ENCODE data around the gene DGCR2.

DNA sequence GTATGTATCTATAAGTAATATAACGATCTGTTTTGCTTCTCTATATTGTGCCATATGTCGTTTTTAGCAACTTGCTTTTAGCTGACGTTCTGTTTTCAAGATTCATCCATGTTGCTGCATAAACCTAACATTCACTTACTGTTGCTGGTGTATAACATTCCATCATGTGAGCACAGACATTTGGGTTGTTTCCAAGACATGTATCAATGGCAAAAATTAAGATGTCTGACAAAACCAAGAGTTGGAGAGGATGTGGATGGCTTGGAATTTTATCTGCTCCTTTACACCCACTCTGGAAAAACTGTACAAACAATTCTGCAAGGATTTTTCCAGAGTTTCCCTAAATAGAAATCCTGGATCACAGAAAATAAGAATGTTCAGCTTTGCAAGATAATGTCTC is 40.9 kb downstream of the DGCR2 start:
- TF ChIP-seq, protein P1, sequence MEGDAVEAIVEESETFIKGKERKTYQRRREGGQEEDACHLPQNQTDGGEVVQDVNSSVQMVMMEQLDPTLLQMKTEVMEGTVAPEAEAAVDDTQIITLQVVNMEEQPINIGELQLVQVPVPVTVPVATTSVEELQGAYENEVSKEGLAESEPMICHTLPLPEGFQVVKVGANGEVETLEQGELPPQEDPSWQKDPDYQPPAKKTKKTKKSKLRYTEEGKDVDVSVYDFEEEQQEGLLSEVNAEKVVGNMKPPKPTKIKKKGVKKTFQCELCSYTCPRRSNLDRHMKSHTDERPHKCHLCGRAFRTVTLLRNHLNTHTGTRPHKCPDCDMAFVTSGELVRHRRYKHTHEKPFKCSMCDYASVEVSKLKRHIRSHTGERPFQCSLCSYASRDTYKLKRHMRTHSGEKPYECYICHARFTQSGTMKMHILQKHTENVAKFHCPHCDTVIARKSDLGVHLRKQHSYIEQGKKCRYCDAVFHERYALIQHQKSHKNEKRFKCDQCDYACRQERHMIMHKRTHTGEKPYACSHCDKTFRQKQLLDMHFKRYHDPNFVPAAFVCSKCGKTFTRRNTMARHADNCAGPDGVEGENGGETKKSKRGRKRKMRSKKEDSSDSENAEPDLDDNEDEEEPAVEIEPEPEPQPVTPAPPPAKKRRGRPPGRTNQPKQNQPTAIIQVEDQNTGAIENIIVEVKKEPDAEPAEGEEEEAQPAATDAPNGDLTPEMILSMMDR (IDR thresholded peaks at IDR 0.05), result no peak
- TF ChIP-seq POLR2A (IDR thresholded peaks at IDR 0.05), result no peak

Data from body of pancreas (tissue), 4 donors.